Colonic mucosa (tissue), 4 donors: ENCODE results near the gene SF3B3. TPM values are rescaled to one million over a fixed set of nuclear protein-coding genes. Genes with fewer than 3 reads are reported as not detected.

Source experiments
- DNase-seq: peaks from one replicate; pipeline ENCODE4 v3.0.0-alpha.2; 2020
- H3K27ac ChIP-seq: fragments of 200-600 bp; one replicate; pipeline ENCODE4 v1.8.0; 2021
- H3K27me3 ChIP-seq: fragments of 200-600 bp; one replicate; pipeline ENCODE4 v1.8.0; 2021
- H3K36me3 ChIP-seq: fragments of 200-600 bp; one replicate; pipeline ENCODE4 v1.8.0; 2021
- H3K4me1 ChIP-seq: fragments of 200-600 bp; one replicate; pipeline ENCODE4 v1.8.0; 2021; ENCODE audit warnings: mild to moderate bottlenecking
- H3K4me3 ChIP-seq: fragments of 200-600 bp; one replicate; pipeline ENCODE4 v1.8.0; 2021
- H3K9ac ChIP-seq, 2 donors: one replicate each; pipeline ENCODE4 v1.7.0; 2013; ENCODE audit warnings: control low read depth in 2 of 2, low read depth in 2 of 2, low read length in 2 of 2
- H3K9me3 ChIP-seq: fragments of 200-600 bp; one replicate; pipeline ENCODE4 v1.8.0; 2021
- CTCF ChIP-seq: fragments of 200-600 bp; IDR thresholded peaks from one replicate; pipeline ENCODE4 v1.8.0; 2022; ENCODE audit warnings: antibody characterized with exemption, mild to moderate bottlenecking
- intact Hi-C: fragments of 100-400 bp; cut with DNase I; formaldehyde crosslinking; loops from one replicate; pipeline ENCODE4 v1.14.1; 2022
- total RNA-seq, 2 donors: library from RNA; stranded (reverse); fragmentation: NEBNext Ultra II Directional in 1 of 2; extraction: Animal tissue kit (Norgen Biotek cat#: 25700) in 1 of 2; gene quantifications; one replicate each; pipeline ENCODE4 v1.2.1, GENCODE V29; 2021
- donor health status: healthy.
- donor health status: DM: no; HTN: no; CAD: no.
- donor health status: DM: no; HTN: no; CAD: no.

Gene SF3B3
- total RNA-seq, 2 donors from 2014 or later, result 182 to 369 TPM

- no peaks in the 10 kb centered on the region for H3K27me3 ChIP-seq
- H3K27ac ChIP-seq, result peak overlapping the region; percentile 8
- H3K4me3 ChIP-seq, result no peak overlapping the region
- H3K9me3 ChIP-seq, result no peaks in the 10 kb centered on the region
- no peak overlapping the region for H3K9ac ChIP-seq
- H3K36me3 ChIP-seq, result peaks cover 35% of the 10 kb centered on the region
- intact Hi-C loops, result no loop called here
- DNase-seq, result no peak
- H3K4me1 ChIP-seq, result peaks cover 8% of the 10 kb centered on the region
- no peak for TF ChIP-seq CTCF
Observed at GRCh38 chr16:70572926-70573270, 49.3 kb downstream of the SF3B3 start.

DNA sequence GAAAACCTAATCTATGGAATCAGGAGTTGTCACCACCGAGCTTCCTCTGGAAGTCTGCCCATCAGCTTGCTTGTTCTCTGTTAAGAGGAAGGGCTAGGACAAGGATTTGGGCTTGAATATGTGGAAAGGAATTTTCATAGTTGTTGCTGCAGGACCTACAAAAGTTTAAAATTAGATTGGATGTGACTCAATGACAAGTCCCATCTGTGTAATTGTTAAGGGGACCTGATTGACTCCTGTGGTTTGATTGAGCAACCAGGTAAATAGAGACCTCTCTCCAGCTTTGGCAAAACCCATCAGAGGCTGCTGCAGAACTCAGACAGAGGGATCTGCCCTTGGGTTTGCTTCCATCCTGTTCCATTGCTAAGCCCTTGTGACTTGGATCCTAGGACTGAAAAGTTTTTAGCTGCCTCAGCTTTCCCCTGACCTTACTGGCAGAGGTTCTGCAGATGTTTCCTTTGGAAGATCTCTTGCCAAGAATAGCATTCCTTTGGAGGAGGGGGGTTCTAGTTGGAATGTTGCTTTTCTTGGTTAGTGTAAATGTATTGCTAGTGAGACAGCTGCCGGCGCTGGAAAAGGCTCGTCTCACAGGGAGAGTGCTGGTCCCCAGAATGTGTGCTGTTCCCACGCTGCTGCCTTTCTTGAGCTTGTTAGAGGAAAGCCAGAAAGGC lies 50.0 kb downstream of the SF3B3 start:
- H3K9me3 ChIP-seq, result no peaks in the 10 kb centered on the region
- no peaks in the 10 kb centered on the region for H3K27me3 ChIP-seq
- no peak overlapping the region for H3K4me3 ChIP-seq
- H3K4me1 ChIP-seq, result peaks cover 8% of the 10 kb centered on the region
- H3K9ac ChIP-seq, result no peak overlapping the region
- DNase-seq, result no peak
- intact Hi-C loops, result no loop called here
- no peak for TF ChIP-seq CTCF
- peaks cover 31% of the 10 kb centered on the region for H3K36me3 ChIP-seq
- peak overlapping the region; percentile 8 for H3K27ac ChIP-seq

- no peak for TF ChIP-seq CTCF
- H3K9me3 ChIP-seq, result no peaks in the 10 kb centered on the region
- H3K27ac ChIP-seq, result no peak overlapping the region
- H3K4me1 ChIP-seq, result peaks cover 8% of the 10 kb centered on the region
- H3K36me3 ChIP-seq, result peaks cover 29% of the 10 kb centered on the region
- H3K9ac ChIP-seq, result no peak overlapping the region
- DNase-seq, result no peak
- no peaks in the 10 kb centered on the region for H3K27me3 ChIP-seq
- intact Hi-C loops, result loop anchor here (5.0 kb wide), 1 partner anchor 78 kb away; no protein-coding TSS in a partner anchor
- no peak overlapping the region for H3K4me3 ChIP-seq
Observed at GRCh38 chr16:70574595-70575271, 51.1 kb downstream of the SF3B3 start.

GRCh38 chr16:70575376-70575775 lies 51.8 kb downstream of the SF3B3 start:
- no peaks in the 10 kb centered on the region for H3K27me3 ChIP-seq
- DNase-seq, result no peak
- H3K27ac ChIP-seq, result no peak overlapping the region
- H3K4me1 ChIP-seq, result peaks cover 8% of the 10 kb centered on the region
- no peak overlapping the region for H3K9ac ChIP-seq
- peaks cover 23% of the 10 kb centered on the region for H3K36me3 ChIP-seq
- intact Hi-C loops, result loop anchor here (5.0 kb wide), 1 partner anchor 77 kb away; no protein-coding TSS in a partner anchor
- no peak for TF ChIP-seq CTCF
- no peaks in the 10 kb centered on the region for H3K9me3 ChIP-seq
- no peak overlapping the region for H3K4me3 ChIP-seq

- no peaks in the 10 kb centered on the region for H3K9me3 ChIP-seq
- intact Hi-C loops, result loop anchor here (5.0 kb wide), 1 partner anchor 76 kb away; no protein-coding TSS in a partner anchor
- H3K27me3 ChIP-seq, result no peaks in the 10 kb centered on the region
- H3K4me3 ChIP-seq, result no peak overlapping the region
- peaks cover 14% of the 10 kb centered on the region for H3K36me3 ChIP-seq
- peak; percentile 31 for DNase-seq
- H3K9ac ChIP-seq, result no peak overlapping the region
- TF ChIP-seq CTCF, result no peak
- peaks cover 8% of the 10 kb centered on the region for H3K4me1 ChIP-seq
- no peak overlapping the region for H3K27ac ChIP-seq
Observed at GRCh38 chr16:70576431-70577255, 53.0 kb downstream of the SF3B3 start.
